B cell (primary cell): ENCODE results near the gene NAPG. TPM values are rescaled to one million over a fixed set of nuclear protein-coding genes. Genes with fewer than 3 reads are reported as not detected.

Experiments used
- ATAC-seq: fragments of 200-7000 bp; cut with Tn5 transposase; one replicate; pipeline ENCODE4 v1.10.0; 2021; ENCODE audit warnings: low read depth, mild to moderate bottlenecking, moderate number of reproducible peaks, moderate library complexity
- CTCF ChIA-PET: fragments of 350-600 bp; sonication (Branson Sonifier 250); formaldehyde crosslinking; loops from one replicate; lab custom pipeline; 2021; ENCODE audit warnings: antibody characterized with exemption, inconsistent platforms; lab: Charles Lee
- POLR2A ChIA-PET: fragments of 350-600 bp; sonication (Branson Sonifier 250); formaldehyde crosslinking; loops from one replicate; lab custom pipeline; 2021; ENCODE audit warnings: antibody characterized with exemption; lab: Charles Lee
- DNase-seq: peaks from one replicate; pipeline ENCODE4 v3.0.0; 2013
- H2AFZ ChIP-seq: 2 replicates; pipeline ENCODE4 v1.6.1; 2012; ENCODE audit warnings: mild to moderate bottlenecking, low read depth, low read length; ENCODE audit not compliant: insufficient read depth, poor library complexity, severe bottlenecking
- H3K27ac ChIP-seq, 2 donors: 1 replicate in 1 of 2; 2 replicates in 1 of 2; pipeline ENCODE4 v1.5.1; 2012 to 2013; ENCODE audit warnings: low read length in 2 of 2, mild to moderate bottlenecking in 2 of 2, moderate library complexity in 1 of 2
- H3K27me3 ChIP-seq, 4 experiments: fragments of 200-600 bp in 1 of 4; sonication (generic) in 1 of 4; replicated peaks in 1 of 4; 1 replicate in 2 of 4; 2 replicates in 2 of 4; pipeline versions ENCODE4 v1.6.1 to v1.7.0; 2013 to 2016; ENCODE audit warnings: low read length in 3 of 4, mild to moderate bottlenecking in 2 of 4, mixed read lengths in 1 of 4, moderate library complexity in 1 of 4; ENCODE audit not compliant: insufficient read depth in 4 of 4, control insufficient read depth in 3 of 4; ENCODE audit errors: control extremely low read depth in 1 of 4
- H3K36me3 ChIP-seq, 2 experiments: replicated peaks in 1 of 2; 1 replicate in 1 of 2; 2 replicates in 1 of 2; pipeline versions ENCODE4 v1.6.1 to v1.7.1; 2013; ENCODE audit warnings: low read length in 1 of 2; ENCODE audit not compliant: insufficient read depth in 2 of 2, control insufficient read depth in 1 of 2; ENCODE audit errors: control extremely low read depth in 1 of 2, extremely low read depth in 1 of 2
- H3K4me1 ChIP-seq, 2 donors: fragments of 200-600 bp in 1 of 2; sonication (generic) in 1 of 2; 1 replicate in 1 of 2; 2 replicates in 1 of 2; pipeline versions ENCODE4 v1.5.1 to v1.6.1; 2013 to 2017; ENCODE audit warnings: low read length in 2 of 2; ENCODE audit not compliant: control insufficient read depth in 2 of 2, insufficient read depth in 2 of 2
- H3K4me2 ChIP-seq: replicated peaks from 2 replicates; pipeline ENCODE3; 2012; ENCODE audit warnings: mild to moderate bottlenecking, low read depth, low read length; ENCODE audit not compliant: poor library complexity, severe bottlenecking
- H3K4me3 ChIP-seq, 5 experiments: fragments of 200-600 bp in 1 of 5; sonication (generic) in 1 of 5; 1 replicate in 3 of 5; 2 replicates in 2 of 5; pipeline versions ENCODE4 v1.5.1 to v1.7.0; 2011 to 2016; ENCODE audit warnings: low read length in 4 of 5, mild to moderate bottlenecking in 4 of 5, low read depth in 2 of 5, control low read depth in 1 of 5, moderate library complexity in 1 of 5; ENCODE audit not compliant: insufficient read depth in 1 of 5; ENCODE audit errors: control extremely low read depth in 1 of 5, extremely low read depth in 1 of 5
- H3K79me2 ChIP-seq: fragments of 200-600 bp; sonication (generic); one replicate; pipeline ENCODE4 v1.6.0; 2016; ENCODE audit warnings: low read length; ENCODE audit not compliant: control insufficient read depth, insufficient read depth
- H3K9ac ChIP-seq: fragments of 200-600 bp; sonication (generic); 2 replicates; pipeline ENCODE4 v1.6.1; 2017; ENCODE audit warnings: mild to moderate bottlenecking, low read length, moderate library complexity
- H3K9me3 ChIP-seq, 3 donors: one replicate each; pipeline versions ENCODE4 v1.6.1 to v1.7.1; 2013; ENCODE audit warnings: low read length in 2 of 3; ENCODE audit not compliant: control insufficient read depth in 2 of 3, insufficient read depth in 1 of 3; ENCODE audit errors: control extremely low read depth in 1 of 3
- H4K20me1 ChIP-seq: 2 replicates; pipeline ENCODE4 v1.6.0; 2012; ENCODE audit warnings: mild to moderate bottlenecking, low read length; ENCODE audit not compliant: insufficient read depth, control insufficient read depth, poor library complexity, severe bottlenecking
- H3K27ac Mint-ChIP-seq: one replicate; pipeline ENCODE4 v1.8.0; 2021; ENCODE audit warnings: mixed read lengths
- H3K27me3 Mint-ChIP-seq: one replicate; pipeline ENCODE4 v1.8.0; 2021; ENCODE audit warnings: mixed read lengths
- H3K4me1 Mint-ChIP-seq: one replicate; pipeline ENCODE4 v1.8.0; 2021; ENCODE audit warnings: mixed read lengths
- H3K4me3 Mint-ChIP-seq: one replicate; pipeline ENCODE4 v1.8.0; 2021; ENCODE audit warnings: mixed read lengths
- H3K9me3 Mint-ChIP-seq: one replicate; pipeline ENCODE4 v1.8.0; 2022; ENCODE audit warnings: mixed read lengths; ENCODE audit not compliant: insufficient read depth
- CTCF ChIP-seq: fragments of 200-600 bp; IDR thresholded peaks from one replicate; pipeline ENCODE4 v1.8.0; 2022; ENCODE audit warnings: antibody characterized with exemption, mild to moderate bottlenecking
- EZH2 ChIP-seq: IDR thresholded peaks from 2 replicates; pipeline ENCODE4 v1.6.1; 2012; ENCODE audit warnings: borderline replicate concordance, low read depth, mild to moderate bottlenecking, moderate library complexity, low read length; ENCODE audit not compliant: insufficient read depth, poor library complexity, severe bottlenecking
- WGBS: methylation state at CpG from one replicate; pipeline ENCODE4 v1.1.5; 2013; ENCODE audit warnings: missing lambda C conversion rate; ENCODE audit not compliant: insufficient coverage; 5-methylcytosine and 5-hydroxymethylcytosine counted together
- intact Hi-C: fragments of 100-400 bp; cut with micrococcal nuclease; formaldehyde crosslinking; loops from one replicate; pipeline ENCODE4 v1.10.0; 2022
- polyA plus RNA-seq: library from polyadenylated mRNA; depleted of rRNA; stranded (reverse); fragments of >200 nt; gene quantifications from 2 replicates; pipeline ENCODE4 v1.2.3, GENCODE V29; 2012
- total RNA-seq, 2 donors: library from RNA; stranded (reverse); fragments of 120-200 nt in 1 of 2; gene quantifications; 1 replicate in 1 of 2; 2 replicates in 1 of 2; pipeline versions ENCODE4 v1.2.3 to v1.2.4, GENCODE V29; 2013 to 2022

The NAPG gene
- total and polyA plus RNA-seq, 2 donors (not counting 1 experiment from before 2014, with no cell fraction given) = 9.4 to 31.8 TPM

GRCh38 chr18:10563886-10564285 is 38.1 kb downstream of the NAPG start:
- Histone ChIP-seq H3K4me2 (no peak overlapping the region), H3K4me3 (no peak overlapping the region), H3K27ac (no peak overlapping the region), H3K79me2 (no peaks in the 10 kb centered on the region), H2AFZ (no peak overlapping the region), H4K20me1 (no peaks in the 10 kb centered on the region), H3K9ac (no peak overlapping the region), H3K4me1 (peaks cover 6 to 10% of the 10 kb centered on the region in 2 donors), H3K9me3 (no peaks in the 10 kb centered on the region), H3K36me3 (no peaks in the 10 kb centered on the region), H3K27me3 (no peaks in the 10 kb centered on the region)
- no peaks in the 10 kb centered on the region for H3K27me3 Mint-ChIP-seq
- ChIA-PET POLR2A (no interaction called here), CTCF (no interaction called here)
- H3K4me3 Mint-ChIP-seq = no peak overlapping the region
- no peak for TF ChIP-seq EZH2
- TF ChIP-seq CTCF = no peak
- no peak overlapping the region for H3K27ac Mint-ChIP-seq
- DNase-seq (no peak), ATAC-seq (no peak)
- 97% methylated on average over 9 of the region's 9 CpGs for WGBS
- peaks cover 10% of the 10 kb centered on the region for H3K4me1 Mint-ChIP-seq
- intact Hi-C loops = loop anchor here (5.0 kb wide), 1 partner anchor 148 kb away; no protein-coding TSS in a partner anchor
- no peaks in the 10 kb centered on the region for H3K9me3 Mint-ChIP-seq

- Histone ChIP-seq H3K4me1 (peaks cover 2 to 3% of the 10 kb centered on the region in 2 donors), H4K20me1 (no peaks in the 10 kb centered on the region), H3K9ac (no peak overlapping the region), H3K36me3 (no peaks in the 10 kb centered on the region), H2AFZ (no peak overlapping the region), H3K79me2 (no peaks in the 10 kb centered on the region), H3K27ac (no peak overlapping the region), H3K9me3 (no peaks in the 10 kb centered on the region), H3K4me3 (no peak overlapping the region), H3K27me3 (no peaks in the 10 kb centered on the region), H3K4me2 (no peak overlapping the region)
- no peaks in the 10 kb centered on the region for H3K9me3 Mint-ChIP-seq
- TF ChIP-seq EZH2 = no peak
- no peak for TF ChIP-seq CTCF
- POLR2A ChIA-PET = no interaction called here
- DNase-seq (no peak), ATAC-seq (no peak)
- H3K4me3 Mint-ChIP-seq = no peak overlapping the region
- CTCF ChIA-PET = interaction anchor here (0.7 kb wide), 1 partner anchor 24 kb away, joined by 3 read pairs; no protein-coding TSS in a partner anchor
- intact Hi-C loops = loop anchor here (5.0 kb wide), 1 partner anchor 147 kb away; no protein-coding TSS in a partner anchor
- no peaks in the 10 kb centered on the region for H3K27me3 Mint-ChIP-seq
- peaks cover 5% of the 10 kb centered on the region for H3K4me1 Mint-ChIP-seq
- 96% methylated on average over 10 of the region's 10 CpGs for WGBS
- H3K27ac Mint-ChIP-seq = no peak overlapping the region
These were observed 39.3 kb downstream of the NAPG start for GRCh38 chr18:10564975-10565773.
